Fibroblast of pulmonary artery (primary cell): ENCODE measurements around the gene C1QL4.
"Not testable (repeated sequence)": the region's sequence is repeated elsewhere in the genome, so short reads cannot be mapped to it uniquely, and the experiment has no call there.

ENCODE experiments used
- DNase-seq: peaks from one replicate; pipeline ENCODE4 v3.0.0-alpha.2; 2010; ENCODE audit warnings: low read depth
- H3K4me3 ChIP-seq: replicated peaks from 2 replicates; pipeline ENCODE4 v1.5.1; 2011; ENCODE audit warnings: low read depth, mild to moderate bottlenecking, control low read depth, low read length, moderate library complexity
- TF ChIP-seq, protein P1 (sequence below): IDR thresholded peaks from 2 replicates; pipeline ENCODE4 v1.5.1; 2011; ENCODE audit warnings: mild to moderate bottlenecking, control low read depth, low read length, inconsistent platforms; ENCODE audit errors: missing control alignments

C1QL4 gene

DNA sequence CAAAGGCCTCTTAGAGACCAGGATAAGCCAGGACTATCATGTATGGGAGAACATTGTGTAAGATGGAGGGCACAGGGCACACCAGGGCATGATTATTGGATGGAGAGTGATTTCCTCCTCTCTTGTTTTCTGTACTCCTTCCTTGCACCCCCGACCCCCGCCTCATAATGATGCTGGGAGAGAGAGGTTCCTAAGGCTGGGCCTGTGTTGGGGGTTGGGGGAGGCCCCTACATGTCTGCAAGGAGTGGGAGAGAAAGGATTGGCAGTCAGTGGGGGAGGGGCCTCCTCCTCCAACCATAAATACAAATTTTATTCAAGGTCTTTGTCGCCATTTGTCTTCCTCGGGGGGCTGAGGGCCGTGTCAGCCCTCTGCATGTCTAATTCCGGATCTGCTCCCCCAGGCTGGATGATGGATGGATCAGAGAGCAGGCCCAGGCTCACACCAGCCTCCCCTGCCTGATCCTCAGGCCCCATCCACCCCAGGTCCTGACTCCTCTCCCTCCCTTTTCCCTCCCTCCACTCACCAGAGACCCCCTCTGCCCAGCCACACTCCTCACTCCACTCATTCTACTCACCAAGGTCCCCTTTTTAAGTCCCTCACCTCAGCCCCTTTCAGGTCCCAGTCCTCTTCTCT lies 2.0 kb upstream of the C1QL4 start:
- no peak for DNase-seq
- TF ChIP-seq, protein P1, sequence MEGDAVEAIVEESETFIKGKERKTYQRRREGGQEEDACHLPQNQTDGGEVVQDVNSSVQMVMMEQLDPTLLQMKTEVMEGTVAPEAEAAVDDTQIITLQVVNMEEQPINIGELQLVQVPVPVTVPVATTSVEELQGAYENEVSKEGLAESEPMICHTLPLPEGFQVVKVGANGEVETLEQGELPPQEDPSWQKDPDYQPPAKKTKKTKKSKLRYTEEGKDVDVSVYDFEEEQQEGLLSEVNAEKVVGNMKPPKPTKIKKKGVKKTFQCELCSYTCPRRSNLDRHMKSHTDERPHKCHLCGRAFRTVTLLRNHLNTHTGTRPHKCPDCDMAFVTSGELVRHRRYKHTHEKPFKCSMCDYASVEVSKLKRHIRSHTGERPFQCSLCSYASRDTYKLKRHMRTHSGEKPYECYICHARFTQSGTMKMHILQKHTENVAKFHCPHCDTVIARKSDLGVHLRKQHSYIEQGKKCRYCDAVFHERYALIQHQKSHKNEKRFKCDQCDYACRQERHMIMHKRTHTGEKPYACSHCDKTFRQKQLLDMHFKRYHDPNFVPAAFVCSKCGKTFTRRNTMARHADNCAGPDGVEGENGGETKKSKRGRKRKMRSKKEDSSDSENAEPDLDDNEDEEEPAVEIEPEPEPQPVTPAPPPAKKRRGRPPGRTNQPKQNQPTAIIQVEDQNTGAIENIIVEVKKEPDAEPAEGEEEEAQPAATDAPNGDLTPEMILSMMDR = no peak

DNA sequence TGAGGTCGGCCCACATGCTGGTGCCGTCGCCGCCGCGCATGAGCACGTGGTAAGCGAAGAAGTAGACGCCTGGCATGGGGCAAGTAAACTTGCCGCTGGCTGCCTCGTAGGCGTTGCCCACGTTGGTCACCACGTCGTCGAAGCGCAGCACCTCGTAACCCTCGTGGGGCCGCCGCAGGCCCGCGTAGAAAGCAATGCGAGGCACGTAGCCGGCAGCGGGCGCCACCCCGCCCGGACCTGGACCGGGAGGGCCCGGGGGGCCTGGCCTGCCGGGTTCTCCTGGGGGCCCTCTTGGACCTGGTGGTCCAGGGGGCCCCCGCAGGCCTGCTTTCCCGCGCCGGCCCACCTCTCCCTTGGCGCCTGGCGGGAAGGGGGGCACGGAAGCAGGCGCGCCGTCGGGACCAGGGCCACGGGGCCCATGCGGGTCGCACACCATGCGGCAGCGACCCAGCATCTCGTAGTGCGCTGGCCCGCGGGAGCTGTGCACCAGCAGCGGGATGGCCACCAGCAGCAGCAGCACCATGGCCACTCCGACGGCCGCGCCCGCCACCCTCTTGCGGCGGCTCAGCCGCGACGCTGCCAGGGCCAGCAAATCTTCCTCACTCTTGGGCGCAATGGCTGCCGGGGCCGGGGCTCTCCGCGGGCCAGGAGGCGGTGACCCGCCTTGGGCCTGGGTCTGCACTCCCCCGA lies 888 bp downstream of the C1QL4 start:
- TF ChIP-seq, protein P1 = no peak
- DNase-seq = no peak
- H3K4me3 ChIP-seq = no peak overlapping the region

More for the DNA sequence above, 2.0 kb upstream of the C1QL4 start:
- H3K4me3 ChIP-seq = no peak overlapping the region

DNA sequence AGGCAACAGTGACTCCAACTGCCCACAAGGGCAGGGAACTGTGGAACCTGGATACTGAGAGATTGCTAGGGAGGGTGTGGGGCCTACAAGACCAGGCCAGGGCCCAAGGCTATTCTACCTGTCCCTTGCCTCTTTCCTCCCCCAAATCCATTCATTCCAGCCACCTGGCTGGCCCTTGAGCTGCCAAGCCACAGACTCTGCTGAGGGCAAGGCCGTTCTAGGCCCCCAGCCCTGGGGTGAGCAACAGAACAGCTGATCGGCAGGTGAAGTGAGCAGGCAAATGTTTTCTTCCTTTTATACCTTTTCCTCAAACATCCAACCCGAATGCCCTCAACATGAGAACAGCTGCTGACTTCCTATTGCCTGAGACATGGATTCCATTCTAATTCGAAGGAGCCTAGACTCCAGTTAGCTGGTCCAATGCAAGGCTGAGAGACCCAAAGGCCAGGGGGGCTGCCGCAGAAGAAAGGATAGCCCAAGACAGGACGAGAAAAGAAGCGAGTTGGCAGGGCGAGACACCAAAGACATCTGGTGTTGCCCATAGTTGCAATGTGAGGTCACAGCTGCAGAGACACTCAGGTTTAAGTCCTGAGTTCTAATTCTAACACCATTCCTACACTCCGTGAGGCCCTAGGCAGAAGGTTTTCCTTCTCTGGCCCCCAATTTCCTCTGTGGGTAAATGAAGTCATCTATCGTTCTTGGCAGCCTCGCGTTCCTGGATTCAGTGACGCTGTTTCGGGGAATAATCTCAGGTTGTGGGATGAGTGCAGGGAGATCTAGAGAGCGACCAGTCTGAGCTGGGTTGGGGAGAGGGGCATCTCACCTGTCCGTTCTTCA lies 1.7 kb downstream of the C1QL4 start:
- DNase-seq = no peak
- H3K4me3 ChIP-seq = no peak overlapping the region
- TF ChIP-seq, protein P1 = no peak

DNA sequence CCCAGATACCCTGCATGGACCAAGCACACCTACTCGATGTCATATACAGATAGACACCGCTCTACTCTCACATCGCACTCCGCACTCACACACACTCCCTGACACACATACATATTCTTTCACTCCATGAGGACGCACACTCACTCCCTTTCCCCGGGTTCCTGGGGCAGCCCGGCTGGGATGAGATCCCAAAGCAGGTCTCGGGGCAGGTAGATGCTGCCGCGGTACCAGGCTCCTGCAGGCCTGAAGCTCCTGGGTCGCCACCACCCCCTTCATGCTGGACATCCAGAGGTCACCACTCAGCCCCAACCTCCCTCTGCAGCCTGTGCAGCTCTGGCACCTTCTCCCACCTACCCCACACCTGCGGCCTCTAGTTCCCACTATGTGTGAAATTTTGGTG lies 2.3 kb downstream of the C1QL4 start:
- DNase-seq = no peak
- H3K4me3 ChIP-seq = no peak overlapping the region
- TF ChIP-seq, protein P1 = no peak

DNA sequence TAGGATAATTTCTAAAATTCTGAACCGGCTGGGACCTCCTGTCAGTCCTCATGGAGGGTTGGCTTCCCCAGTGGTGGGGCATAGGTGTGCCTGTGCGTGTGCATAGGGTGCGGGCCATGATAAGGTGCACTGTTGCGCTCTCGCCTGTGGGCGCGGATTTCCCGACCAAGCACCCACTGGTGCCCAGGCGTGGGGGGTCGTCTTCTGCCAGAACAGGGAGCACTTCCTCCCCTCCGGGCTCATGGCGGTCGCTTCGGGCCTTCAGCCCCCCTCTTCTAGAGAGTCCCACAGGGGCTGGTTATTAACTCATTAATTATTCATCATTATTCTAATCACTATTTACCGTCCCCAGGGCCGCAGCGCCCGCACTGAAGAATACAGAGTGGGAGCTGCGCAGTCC lies 2.8 kb downstream of the C1QL4 start:
- TF ChIP-seq, protein P1 = no peak
- no peak overlapping the region for H3K4me3 ChIP-seq
- no peak for DNase-seq

DNA sequence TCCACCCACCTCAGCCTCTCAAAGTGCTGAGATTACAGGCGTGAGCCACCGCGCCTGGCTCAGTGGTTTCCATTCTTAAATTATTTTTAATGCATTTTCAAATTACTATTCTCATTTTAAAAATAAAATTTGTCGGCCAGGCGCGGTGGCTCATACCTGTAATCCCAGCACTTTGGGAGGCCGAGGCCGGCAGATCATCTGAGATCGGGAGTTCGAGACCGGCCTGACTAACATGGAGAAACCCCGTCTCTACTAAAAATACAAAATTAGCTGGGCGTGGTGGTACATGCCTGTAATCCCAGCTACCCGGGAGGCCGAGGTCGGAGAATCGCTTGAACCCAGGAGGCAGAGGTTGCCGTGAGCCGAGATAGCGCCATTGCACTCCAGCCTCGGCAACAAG lies 3.2 kb downstream of the C1QL4 start:
- not testable (repeated sequence) for H3K4me3 ChIP-seq

DNA sequence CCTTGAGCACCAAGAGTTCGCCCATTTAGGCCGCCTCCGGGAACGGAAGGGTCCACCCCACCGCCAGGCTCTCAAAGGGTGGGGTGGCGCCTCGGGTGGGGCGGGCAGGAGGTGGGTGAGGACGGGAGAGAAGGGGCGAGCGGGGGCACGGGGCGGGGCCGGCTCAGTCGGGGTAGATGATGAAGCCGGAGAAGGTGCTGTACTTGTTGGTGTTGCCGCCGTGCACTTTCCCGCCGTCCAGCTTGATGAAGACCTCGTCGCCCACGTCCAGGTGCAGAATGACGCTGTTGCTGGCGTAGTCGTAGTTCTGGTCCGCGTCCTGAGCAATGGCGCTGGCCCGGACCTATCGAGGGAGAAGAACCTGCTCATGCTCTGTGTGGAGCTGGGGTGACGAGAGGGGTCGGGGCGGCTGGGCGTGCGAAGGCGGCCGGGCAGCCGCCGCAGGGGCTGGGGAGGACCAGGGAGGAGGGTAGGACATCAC lies 4.1 kb downstream of the C1QL4 start:
- no peak overlapping the region for H3K4me3 ChIP-seq
- no peak for DNase-seq
- TF ChIP-seq, protein P1 = no peak

More for the DNA sequence above, 3.2 kb downstream of the C1QL4 start:
- not testable (repeated sequence) for DNase-seq
